DND-41 (cell line): Measurements from ENCODE around the gene NXN.

Experiments
- ATAC-seq: fragments of 200-7000 bp; cut with Tn5 transposase; 3 replicates; pipeline ENCODE4 v1.9.1; 2021; ENCODE audit warnings: low read depth; ENCODE audit not compliant: insufficient read depth
- DNase-seq: peaks from one replicate; pipeline ENCODE4 v3.0.0-alpha.2; 2020
- H2AFZ ChIP-seq: 2 replicates; pipeline ENCODE4 v1.6.0; 2012; ENCODE audit warnings: low read depth, low read length
- H3K27ac ChIP-seq: 2 replicates; pipeline ENCODE4 v1.5.1; 2012; ENCODE audit warnings: low read length, inconsistent platforms
- H3K27me3 ChIP-seq: fragments of 200-600 bp; sonication (generic); 2 replicates; pipeline ENCODE4 v1.6.0; 2012; ENCODE audit warnings: low read length, mild to moderate bottlenecking, inconsistent platforms; ENCODE audit not compliant: insufficient read depth, poor library complexity
- H3K36me3 ChIP-seq: 2 replicates; pipeline ENCODE4 v1.5.1; 2012; ENCODE audit warnings: low read length, inconsistent platforms; ENCODE audit not compliant: insufficient read depth
- H3K4me1 ChIP-seq: 2 replicates; pipeline ENCODE4 v1.5.1; 2012; ENCODE audit warnings: mild to moderate bottlenecking, low read length; ENCODE audit not compliant: insufficient read depth
- H3K4me2 ChIP-seq: 2 replicates; pipeline ENCODE4 v1.6.0; 2012; ENCODE audit warnings: mild to moderate bottlenecking, moderate library complexity, low read length, inconsistent platforms; ENCODE audit not compliant: insufficient read depth
- H3K4me3 ChIP-seq, 2 experiments: fragments of 200-600 bp in 1 of 2; shearing (Covaris generic) in 1 of 2; 2 replicates each; pipeline ENCODE4 v1.5.1; 2012 to 2016; ENCODE audit warnings: inconsistent platforms in 2 of 2, low read length in 2 of 2, mild to moderate bottlenecking in 2 of 2, low read depth in 1 of 2, moderate library complexity in 1 of 2
- H3K79me2 ChIP-seq: 2 replicates; pipeline ENCODE4 v1.6.0; 2012; ENCODE audit warnings: low read length, inconsistent platforms; ENCODE audit not compliant: insufficient read depth
- H3K9ac ChIP-seq: 2 replicates; pipeline ENCODE4 v1.6.0; 2012; ENCODE audit warnings: low read depth, mild to moderate bottlenecking, inconsistent platforms, low read length, moderate library complexity
- H3K9me3 ChIP-seq: 2 replicates; pipeline ENCODE4 v1.5.1; 2012; ENCODE audit warnings: low read length, moderate library complexity, mild to moderate bottlenecking, inconsistent platforms; ENCODE audit not compliant: insufficient read depth, severe bottlenecking
- H4K20me1 ChIP-seq: 2 replicates; pipeline ENCODE4 v1.6.0; 2012; ENCODE audit warnings: low read length; ENCODE audit not compliant: insufficient read depth
- EZH2 ChIP-seq: IDR thresholded peaks from 3 replicates; pipeline ENCODE4 v1.6.1; 2012; ENCODE audit warnings: borderline replicate concordance, low read depth, mild to moderate bottlenecking, moderate library complexity, low read length, inconsistent platforms; ENCODE audit not compliant: severe bottlenecking
- TF ChIP-seq, protein P1 (sequence below): IDR thresholded peaks from 2 replicates; pipeline ENCODE4 v1.5.1; 2012; ENCODE audit warnings: borderline replicate concordance, low read length, moderate library complexity, mild to moderate bottlenecking; ENCODE audit not compliant: poor library complexity, severe bottlenecking; ENCODE audit errors: extremely low read depth

Gene NXN

DNA sequence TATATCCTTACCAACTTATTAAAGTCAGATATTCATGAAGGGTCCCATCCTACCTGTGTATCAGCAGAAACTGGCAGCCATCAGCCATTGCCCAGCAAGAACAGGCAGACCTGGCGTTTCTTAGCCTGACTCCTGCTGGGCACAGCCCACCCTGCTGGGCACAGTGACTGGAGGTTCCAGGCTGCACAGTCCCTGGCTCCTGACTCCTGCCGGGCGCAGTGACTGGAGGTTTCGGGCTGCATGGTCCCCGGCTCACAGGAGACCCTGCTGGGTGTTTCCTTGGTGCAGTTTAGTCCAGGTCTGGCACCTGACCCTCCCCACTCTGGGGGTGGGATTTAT is 24.0 kb upstream of the NXN start:
- H3K27ac ChIP-seq, result no peak overlapping the region
- peaks cover 24% of the 10 kb centered on the region for H4K20me1 ChIP-seq
- no peak overlapping the region for H3K4me2 ChIP-seq
- no peak overlapping the region for H3K9ac ChIP-seq
- no peak overlapping the region for H2AFZ ChIP-seq
- peaks cover 83% of the 10 kb centered on the region for H3K36me3 ChIP-seq
- H3K4me1 ChIP-seq, result peaks cover 10% of the 10 kb centered on the region
- DNase-seq (no peak), ATAC-seq (no peak)
- TF ChIP-seq EZH2, result no peak
- TF ChIP-seq, protein P1, sequence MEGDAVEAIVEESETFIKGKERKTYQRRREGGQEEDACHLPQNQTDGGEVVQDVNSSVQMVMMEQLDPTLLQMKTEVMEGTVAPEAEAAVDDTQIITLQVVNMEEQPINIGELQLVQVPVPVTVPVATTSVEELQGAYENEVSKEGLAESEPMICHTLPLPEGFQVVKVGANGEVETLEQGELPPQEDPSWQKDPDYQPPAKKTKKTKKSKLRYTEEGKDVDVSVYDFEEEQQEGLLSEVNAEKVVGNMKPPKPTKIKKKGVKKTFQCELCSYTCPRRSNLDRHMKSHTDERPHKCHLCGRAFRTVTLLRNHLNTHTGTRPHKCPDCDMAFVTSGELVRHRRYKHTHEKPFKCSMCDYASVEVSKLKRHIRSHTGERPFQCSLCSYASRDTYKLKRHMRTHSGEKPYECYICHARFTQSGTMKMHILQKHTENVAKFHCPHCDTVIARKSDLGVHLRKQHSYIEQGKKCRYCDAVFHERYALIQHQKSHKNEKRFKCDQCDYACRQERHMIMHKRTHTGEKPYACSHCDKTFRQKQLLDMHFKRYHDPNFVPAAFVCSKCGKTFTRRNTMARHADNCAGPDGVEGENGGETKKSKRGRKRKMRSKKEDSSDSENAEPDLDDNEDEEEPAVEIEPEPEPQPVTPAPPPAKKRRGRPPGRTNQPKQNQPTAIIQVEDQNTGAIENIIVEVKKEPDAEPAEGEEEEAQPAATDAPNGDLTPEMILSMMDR, result no peak
- no peaks in the 10 kb centered on the region for H3K9me3 ChIP-seq
- no peaks in the 10 kb centered on the region for H3K27me3 ChIP-seq
- H3K4me3 ChIP-seq, result no peak overlapping the region
- H3K79me2 ChIP-seq, result peaks cover 17% of the 10 kb centered on the region

DNA sequence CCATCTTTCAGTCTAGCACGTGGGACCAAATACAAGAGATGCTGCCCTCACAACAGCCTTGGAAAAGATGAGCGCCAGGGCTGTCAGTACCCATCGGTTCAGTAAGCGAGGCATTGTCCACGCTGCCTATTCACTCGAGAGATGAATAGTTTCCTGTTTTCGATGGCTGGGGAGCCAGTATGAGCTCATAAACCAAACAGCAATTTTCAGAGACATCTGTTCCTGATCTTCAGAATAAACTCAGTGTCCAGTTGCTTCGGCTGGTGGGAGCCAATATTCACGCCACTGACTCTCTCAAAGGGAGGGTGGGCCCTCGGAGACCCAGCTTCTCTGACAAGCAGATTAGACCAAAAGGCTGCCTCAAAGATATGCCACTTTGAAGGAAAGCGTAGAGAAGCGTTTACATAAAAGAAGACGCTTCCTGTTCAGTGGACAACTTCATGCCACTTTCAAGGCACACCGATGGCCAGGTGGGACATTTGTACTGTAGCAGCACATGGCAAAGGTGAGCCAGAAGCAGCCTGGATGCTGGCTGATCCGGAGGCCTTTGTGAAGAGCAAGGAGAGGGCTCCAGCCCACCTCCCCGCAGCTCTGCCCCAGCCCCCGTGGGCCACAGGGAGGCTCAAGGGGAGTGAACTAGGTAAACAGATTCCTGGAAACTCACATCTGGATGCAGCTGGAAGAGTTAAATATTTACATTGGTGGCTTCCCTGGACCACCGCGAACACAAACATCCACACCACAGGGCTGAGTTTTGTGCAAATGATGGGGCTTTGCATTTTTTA is 23.4 kb upstream of the NXN start:
- Histone ChIP-seq H2AFZ (no peak overlapping the region), H3K36me3 (peaks cover 77% of the 10 kb centered on the region), H3K4me3 (no peak overlapping the region), H3K27ac (no peak overlapping the region), H3K9ac (no peak overlapping the region), H3K27me3 (no peaks in the 10 kb centered on the region), H3K4me2 (no peak overlapping the region), H3K79me2 (peaks cover 23% of the 10 kb centered on the region), H4K20me1 (peaks cover 30% of the 10 kb centered on the region), H3K9me3 (no peaks in the 10 kb centered on the region), H3K4me1 (peaks cover 16% of the 10 kb centered on the region)
- DNase-seq (no peak), ATAC-seq (no peak)
- TF ChIP-seq EZH2, result no peak
- TF ChIP-seq, protein P1, result no peak

DNA sequence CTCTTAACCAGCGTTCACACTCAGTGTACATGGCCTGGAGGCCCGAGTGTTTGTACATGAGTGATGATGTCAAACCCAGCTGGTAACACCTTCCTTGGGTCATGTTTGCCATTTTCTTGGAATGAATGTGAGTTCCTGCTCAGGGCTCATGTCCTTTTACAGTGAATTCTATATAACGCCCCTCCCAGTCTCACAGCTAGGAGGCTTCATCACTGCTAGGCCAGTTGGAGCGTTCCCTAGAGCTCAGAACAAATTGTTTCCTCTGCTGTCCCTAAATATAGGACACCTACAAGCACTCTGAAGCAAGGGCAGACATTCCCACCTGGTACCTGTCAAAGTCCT is 22.8 kb upstream of the NXN start:
- Histone ChIP-seq H3K36me3 (peaks cover 72% of the 10 kb centered on the region), H3K9me3 (no peaks in the 10 kb centered on the region), H3K27me3 (no peaks in the 10 kb centered on the region), H2AFZ (no peak overlapping the region), H4K20me1 (peaks cover 33% of the 10 kb centered on the region), H3K27ac (no peak overlapping the region), H3K9ac (no peak overlapping the region), H3K4me1 (peaks cover 21% of the 10 kb centered on the region), H3K4me3 (no peak overlapping the region), H3K4me2 (no peak overlapping the region), H3K79me2 (peaks cover 29% of the 10 kb centered on the region)
- TF ChIP-seq EZH2, result no peak
- TF ChIP-seq, protein P1, result no peak
- ATAC-seq (no peak), DNase-seq (no peak)
